Activated effector memory CD4-positive, alpha-beta T cell treated with Interleukin-2 at 50 U/mL for 16 hours (primary cell): ENCODE data around the gene CCNT2.
"Not testable (repeated sequence)": the region's sequence is repeated elsewhere in the genome, so short reads cannot be mapped to it uniquely, and the experiment has no call there.

ENCODE experiments used
- DNase-seq: peaks from one replicate; pipeline ENCODE4 v3.0.0-alpha.2; 2020

Gene CCNT2

GRCh38 chr2:134918526-134919340 lies at the start of gene CCNT2:
Gene CCNT2, plus strand, starts transcription at chr2:134918822. Its CDS starts 33 bp downstream, at chr2:134918855.
- DNase-seq = peak; percentile 100

DNA sequence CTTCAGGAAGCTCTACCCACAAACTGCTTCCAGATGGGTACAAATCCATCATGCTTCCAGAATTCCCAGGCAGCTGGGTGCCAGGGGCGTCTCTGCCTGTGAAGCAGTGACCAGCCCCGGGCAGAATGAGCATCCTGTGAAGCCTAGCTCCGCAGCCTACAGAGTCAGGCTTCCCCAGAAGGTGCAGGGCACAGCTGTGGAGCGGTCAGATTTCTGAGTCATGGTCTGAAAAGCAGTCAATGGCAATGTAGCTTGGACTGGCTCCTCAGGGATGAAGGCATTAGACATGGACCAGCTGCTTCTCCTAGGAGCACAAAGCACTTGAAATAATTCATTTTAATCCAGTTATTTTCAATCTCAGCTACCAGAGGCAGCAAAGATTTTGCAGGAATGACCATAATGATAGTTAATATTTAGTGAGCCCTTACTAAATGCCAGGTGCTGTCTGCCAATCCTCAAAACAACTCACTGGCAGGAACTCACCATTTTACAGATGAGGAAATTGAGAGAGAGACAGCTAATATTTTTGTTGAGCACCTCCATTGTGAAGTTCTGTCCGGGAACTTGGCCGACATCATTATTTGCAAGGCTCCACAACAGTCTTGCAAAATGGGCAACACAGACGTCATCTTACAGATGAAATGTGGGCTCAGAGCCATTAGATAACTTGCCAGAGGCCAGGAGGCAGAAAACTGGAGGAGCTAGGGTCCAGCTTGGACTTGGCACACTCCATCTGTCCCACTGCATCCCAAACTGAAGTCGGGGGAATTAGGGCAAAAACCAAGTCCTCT lies 48.5 kb upstream of the CCNT2 start:
- no peak for DNase-seq

GRCh38 chr2:134873152-134873551 lies 45.5 kb upstream of the CCNT2 start:
- no peak for DNase-seq

DNA sequence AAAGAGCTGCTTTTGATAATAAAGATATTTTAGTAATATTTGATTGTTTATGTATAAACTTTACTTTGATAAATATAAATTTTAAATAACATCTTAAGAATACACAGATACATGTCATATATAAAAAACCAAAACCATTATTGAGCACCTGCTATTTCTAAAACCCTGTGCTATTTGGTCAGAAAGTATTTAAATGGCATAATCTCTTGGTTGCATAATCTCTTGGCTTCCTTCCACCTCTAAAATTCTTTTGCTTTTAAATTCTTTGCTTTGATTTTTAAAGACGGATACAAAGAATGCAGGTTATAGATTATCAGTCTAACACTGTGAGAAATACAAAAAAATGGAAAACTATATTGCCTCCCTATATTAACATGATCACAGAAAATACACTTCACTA lies 43.3 kb upstream of the CCNT2 start:
- no peak for DNase-seq

DNA sequence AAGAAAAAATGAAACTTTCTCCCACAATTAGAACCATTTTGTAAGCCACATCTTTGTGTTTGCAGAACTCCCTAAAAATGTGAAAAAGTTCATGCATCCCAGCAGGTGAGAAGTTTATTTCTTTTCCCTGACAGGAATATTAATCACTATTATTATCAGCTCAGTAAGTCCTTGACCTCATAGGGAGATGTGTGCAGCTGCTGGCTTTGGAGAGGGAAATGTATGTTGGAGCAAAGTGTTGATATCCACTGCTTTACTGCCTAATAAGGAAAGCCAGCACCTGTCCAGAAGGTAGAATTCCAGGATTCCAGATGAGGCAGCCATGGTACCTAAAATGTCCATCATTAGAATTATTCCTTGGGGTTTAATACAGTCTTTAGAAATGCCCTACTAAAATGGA lies 35.8 kb upstream of the CCNT2 start:
- no peak for DNase-seq

DNA sequence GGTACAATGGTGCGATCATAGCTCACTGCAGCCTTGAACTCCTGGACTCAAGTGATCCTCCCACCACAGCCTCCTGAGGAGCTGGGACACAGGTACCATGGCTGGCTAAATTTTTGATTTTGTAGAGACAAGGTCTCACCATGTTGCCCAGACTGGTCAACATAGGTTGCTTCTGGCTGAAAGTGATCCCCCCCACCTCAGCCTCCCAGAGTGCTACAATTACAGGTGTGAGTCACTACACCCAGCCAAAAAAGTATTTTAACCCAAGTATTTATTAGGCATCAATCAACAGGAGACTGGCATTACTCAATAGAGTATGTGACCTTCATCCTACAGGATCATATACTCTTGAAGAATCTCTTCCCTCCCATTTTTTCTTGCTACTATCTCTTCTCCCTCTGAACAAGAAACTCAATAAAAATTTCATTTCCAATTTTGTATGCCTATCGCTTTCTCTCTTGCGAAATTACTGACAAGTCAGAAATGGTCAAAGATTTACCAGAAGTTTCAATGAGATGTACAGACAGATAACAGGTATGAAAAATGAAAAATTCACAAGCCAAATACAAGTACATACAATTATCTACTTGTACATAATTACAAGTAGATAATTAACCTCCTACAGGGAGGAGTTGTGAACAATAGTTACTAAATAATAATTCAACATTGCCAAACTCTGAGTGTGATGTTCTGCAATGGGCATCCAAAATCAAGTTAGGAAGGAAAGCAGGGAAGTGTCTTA lies 34.9 kb upstream of the CCNT2 start:
- DNase-seq = no peak

GRCh38 chr2:134884435-134884834 lies 34.2 kb upstream of the CCNT2 start:
- DNase-seq = no peak

DNA sequence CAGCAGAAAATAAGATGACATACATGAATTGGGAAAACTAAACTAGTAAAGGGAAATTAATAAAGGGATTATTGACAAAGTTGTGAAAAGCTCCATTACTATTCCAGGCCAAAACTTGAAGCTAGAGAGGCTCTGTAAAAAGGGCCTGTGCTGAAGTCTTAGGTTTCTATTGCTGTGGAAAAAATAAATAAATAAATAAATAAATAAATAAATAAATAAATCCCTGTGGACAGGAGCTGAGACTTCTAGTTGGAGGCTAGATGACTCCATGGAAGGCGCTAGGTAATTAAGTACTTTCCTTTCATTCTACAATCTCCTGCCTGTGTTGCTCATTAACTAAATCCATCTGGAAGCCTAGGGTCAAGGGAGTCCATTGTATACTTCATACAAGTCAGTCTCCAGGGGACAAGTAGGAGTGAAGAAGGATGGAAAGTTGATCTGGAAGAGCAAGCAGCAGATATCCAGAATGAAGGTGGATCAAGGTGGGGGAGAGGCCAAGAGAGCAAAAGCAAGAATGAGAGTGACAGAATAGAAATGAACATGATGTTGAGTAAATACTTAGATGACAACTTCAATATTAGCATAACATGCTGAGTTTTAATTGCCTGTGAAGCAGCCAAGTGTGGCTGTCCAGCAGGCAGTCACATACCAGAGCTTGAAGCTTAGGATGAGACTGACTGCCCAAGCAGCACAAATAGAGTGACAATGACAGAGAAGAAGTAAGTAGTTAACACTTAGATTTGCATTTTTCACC lies 26.2 kb upstream of the CCNT2 start:
- DNase-seq = no peak

DNA sequence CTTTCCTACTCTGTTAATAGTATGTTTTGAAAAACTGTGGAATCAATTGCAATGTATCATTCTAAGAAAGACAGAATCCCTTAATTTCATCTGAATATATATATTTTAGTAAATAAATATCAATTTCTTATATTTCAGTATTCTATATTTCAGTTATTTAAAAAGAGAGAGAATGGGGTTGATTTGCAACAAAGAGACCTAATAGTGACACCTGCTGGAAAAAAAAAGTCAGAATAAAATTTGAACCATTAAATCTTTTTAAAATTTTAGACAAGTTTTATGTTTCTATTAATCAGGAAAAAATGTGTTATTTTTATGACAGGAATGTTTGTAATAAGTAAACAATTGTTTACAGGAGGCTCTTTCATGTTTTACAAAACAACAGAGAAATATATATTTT lies 20.7 kb upstream of the CCNT2 start:
- no peak for DNase-seq

GRCh38 chr2:134899204-134899603 lies 19.4 kb upstream of the CCNT2 start:
- DNase-seq = no peak

- no peak for DNase-seq
Measured at GRCh38 chr2:134900151-134900550, 18.5 kb upstream of the CCNT2 start.

GRCh38 chr2:134903701-134904100 lies 14.9 kb upstream of the CCNT2 start:
- DNase-seq = not testable (repeated sequence)

DNA sequence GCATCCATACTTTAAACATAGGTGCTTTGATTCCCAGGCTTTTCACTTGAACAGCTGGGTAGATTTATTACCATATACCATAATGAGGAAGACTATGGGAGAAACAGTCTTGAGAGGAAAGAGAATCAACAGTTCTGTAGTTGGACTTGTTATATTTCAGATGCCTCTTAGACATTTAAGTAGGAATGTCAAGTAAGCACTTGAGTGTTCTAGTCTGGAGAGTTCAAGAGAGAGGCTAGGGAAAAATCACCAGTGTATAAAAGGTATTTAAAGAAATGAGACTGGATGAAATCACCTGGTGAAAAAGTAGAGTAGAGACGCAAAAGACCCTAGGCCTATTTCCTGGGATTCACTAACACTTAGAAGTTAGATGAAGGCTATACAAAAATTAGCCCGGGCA lies 13.5 kb upstream of the CCNT2 start:
- no peak for DNase-seq

DNA sequence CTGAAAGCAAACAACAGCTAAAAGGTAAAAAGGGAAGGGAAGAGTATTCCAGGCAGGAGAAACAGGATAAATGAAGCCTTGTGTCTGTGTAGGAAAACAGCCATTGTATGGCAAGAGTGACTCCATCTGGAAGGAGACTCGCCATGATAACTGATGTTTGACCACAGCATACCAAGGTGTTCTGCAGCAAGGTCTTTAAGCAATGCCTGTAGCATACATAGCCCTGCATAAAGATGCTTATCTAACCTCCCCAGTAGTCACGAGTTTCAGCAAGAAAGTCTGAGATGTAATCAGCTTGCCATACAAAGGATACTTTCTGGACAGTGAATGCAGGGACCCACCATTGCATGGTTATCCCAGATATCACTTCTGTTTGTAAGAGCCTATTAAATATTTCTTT lies 11.9 kb upstream of the CCNT2 start:
- DNase-seq = no peak

DNA sequence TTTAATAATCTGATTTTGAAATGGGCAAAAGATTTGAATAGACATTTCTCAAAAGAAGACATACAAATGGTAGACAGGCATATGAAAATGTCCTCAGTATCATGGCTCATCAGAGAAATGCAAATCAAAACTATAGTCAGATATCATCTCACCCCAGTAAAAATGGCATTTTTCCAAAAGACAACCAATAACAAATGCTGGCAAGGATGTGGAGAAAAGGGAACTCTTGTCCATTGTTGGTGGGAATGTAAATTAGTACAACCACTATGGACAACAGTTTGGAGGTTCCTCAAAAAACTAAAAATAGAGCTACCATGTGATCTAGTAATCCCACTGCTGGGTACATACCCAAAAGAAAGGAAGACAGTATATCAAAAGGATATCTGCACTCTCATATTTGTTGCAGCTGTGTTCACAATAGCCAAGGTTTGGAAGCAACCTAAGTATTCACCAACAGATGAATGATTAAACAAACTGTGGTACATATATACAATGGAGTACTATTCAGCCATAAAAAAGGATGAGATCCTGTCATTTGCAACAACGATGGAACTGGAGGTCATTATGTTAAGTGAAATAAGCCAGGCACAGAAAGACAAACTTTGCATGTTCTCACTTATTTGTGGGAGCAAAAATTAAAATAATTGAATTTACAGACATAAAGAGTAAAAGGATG lies 11.0 kb upstream of the CCNT2 start:
- not testable (repeated sequence) for DNase-seq

- no peak for DNase-seq
Measured at GRCh38 chr2:134910763-134911399, 7.7 kb upstream of the CCNT2 start.

GRCh38 chr2:134911400-134911785 lies 7.2 kb upstream of the CCNT2 start:
- no peak for DNase-seq

DNA sequence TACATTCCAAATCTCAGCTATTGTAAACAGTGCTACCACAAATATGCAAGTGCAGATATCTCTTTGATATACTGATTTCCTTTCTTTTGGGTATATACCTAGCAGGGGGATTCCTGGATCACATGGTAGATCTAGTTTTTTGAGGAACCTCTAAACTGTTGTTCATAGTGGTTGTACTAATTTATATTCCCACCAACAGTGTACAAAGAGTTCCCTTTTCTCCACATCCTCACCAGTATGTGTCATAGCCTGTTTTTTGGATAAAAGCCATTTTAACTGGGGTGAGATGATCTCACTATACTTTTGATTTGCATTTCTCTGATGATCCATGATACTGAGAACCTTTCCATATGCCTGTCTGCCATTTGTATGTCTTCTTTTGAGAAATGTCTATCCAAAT lies 6.3 kb upstream of the CCNT2 start:
- DNase-seq = no peak

DNA sequence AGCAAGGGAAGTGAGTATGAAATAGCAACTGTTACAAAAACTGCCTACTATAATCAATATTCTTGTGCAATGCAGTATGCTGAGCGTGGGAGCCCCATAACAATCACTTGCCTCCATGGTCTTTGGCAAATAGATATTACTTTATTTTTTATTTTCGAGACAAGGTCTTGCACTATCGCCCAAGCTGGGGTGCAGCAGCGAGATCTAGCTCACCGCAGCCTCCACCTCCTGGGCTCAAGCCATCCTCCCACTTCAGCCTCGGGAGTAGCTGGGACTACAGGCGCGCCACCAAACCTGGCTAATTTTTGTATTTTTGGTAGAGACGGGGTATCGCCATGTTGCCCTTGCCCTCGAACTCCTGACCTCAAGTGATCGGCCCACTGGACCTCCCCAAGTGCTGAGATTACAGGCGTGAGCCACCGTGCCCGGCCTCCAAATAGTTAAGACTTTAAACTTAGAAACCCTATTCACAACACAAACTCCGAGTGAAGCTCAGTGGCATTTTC lies 1.2 kb upstream of the CCNT2 start:
- DNase-seq = no peak

DNA sequence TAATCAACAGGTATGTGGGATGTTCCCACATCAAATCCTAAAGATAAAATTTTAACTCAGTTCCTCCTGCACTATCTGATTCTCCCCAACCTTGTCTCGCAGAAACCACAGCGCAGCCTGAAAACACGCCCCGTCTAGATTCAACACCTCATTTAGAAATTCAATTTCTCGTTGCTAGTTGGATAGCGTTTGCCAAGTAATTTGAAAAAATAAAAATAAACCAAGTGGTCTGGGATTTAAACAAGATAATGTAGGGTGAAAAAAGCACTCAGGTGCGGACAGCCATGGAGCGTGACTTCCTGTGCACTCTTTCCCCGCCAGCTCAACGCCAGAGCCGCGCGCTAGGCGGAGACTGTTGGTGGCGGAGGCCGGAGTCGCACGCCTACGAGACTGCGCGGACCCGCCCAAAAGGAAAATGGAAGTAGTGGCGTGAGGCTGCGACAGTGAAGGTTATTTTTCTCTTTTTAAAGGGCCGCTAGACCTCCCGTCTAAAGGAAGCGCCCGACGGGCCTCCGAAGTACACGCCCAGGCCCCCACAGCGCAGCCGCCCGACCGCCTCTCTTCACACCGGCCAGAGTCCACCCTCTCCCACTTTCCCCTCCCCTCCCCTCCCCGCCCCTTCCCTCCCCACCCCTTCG lies 615 bp upstream of the CCNT2 start:
- peak; percentile 86 for DNase-seq
